HG03558 (cell line): ENCODE data around the gene L3MBTL4.
"Not testable (repeated sequence)": the region's sequence is repeated elsewhere in the genome, so short reads cannot be mapped to it uniquely, and the experiment has no call there.

Experiments
- ATAC-seq: cut with Tn5 transposase; IDR thresholded peaks from one replicate; pipeline ENCODE4 v1.9.1; 2021; ENCODE audit warnings: moderate number of reproducible peaks; ENCODE audit not compliant: unreplicated experiment; ENCODE audit errors: extremely low read depth

L3MBTL4 gene

GRCh38 chr18:6135029-6135428 lies 279.7 kb downstream of the L3MBTL4 start:
- ATAC-seq = not testable (repeated sequence)

- no peak for ATAC-seq
Measured at GRCh38 chr18:6132751-6133368, 281.9 kb downstream of the L3MBTL4 start.

- ATAC-seq = no peak
Measured at GRCh38 chr18:6120820-6121279, 293.9 kb downstream of the L3MBTL4 start.

- ATAC-seq = no peak
Measured at GRCh38 chr18:6119761-6120160, 294.9 kb downstream of the L3MBTL4 start.

DNA sequence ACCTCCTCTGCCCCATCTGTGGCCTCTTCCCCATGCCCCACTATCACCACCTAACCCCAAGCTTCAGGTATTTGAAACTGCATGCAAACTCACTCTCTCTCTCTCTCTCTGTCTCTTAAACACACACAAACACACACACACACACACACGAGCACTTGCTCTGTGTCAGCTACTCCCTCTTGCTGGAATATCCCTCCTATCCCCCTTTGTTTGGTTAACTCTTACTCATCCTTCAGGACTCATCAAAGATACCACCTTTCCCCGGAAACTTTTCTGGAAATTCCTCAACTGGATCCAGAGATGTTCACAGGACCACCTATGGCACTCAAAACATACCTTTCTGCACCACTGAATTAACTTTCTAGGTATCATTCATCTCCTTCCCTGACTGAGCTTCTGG lies 296.6 kb downstream of the L3MBTL4 start:
- no peak for ATAC-seq

- no peak for ATAC-seq
Measured at GRCh38 chr18:6115710-6116109, 299.0 kb downstream of the L3MBTL4 start.

DNA sequence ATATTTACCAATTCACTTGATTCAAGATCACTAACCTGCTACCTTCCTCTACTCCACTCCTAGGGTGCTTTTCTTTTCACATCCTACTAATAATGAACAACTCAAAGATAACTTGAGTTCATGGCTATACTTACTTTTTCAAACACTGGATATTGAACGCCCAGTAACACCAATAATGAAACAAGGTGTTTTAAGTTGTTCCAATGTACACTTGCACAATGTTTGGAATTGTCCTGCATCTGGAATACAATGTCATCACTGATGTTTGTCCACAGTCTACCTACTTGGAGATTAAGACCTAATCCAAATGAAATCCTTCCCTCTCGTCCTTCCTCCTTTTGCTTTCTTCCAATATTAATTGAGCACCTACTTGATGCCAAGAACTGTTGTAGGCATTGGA lies 301.1 kb downstream of the L3MBTL4 start:
- no peak for ATAC-seq

- ATAC-seq = no peak
Measured at GRCh38 chr18:6111726-6112125, 303.0 kb downstream of the L3MBTL4 start.

GRCh38 chr18:6109743-6110142 lies 305.0 kb downstream of the L3MBTL4 start:
- no peak for ATAC-seq

DNA sequence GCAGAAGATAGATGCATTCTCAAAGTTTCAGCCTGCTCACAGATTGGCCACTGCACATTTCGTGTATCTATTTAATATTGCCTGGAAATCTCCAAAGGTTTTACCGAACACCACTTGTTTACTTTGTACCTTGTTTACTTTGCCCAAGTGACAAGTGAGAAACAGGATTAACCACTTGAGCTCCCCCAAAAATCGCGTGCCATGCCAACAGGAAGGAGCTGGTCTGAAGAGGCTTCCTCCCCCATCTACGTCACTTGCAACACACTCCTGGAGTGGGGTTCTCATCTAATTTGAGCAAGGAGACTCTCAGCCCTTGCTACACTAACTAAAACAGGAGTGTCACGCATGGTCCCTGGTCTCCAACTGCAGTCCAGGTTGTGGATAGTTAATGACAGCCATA lies 306.9 kb downstream of the L3MBTL4 start:
- ATAC-seq = no peak

DNA sequence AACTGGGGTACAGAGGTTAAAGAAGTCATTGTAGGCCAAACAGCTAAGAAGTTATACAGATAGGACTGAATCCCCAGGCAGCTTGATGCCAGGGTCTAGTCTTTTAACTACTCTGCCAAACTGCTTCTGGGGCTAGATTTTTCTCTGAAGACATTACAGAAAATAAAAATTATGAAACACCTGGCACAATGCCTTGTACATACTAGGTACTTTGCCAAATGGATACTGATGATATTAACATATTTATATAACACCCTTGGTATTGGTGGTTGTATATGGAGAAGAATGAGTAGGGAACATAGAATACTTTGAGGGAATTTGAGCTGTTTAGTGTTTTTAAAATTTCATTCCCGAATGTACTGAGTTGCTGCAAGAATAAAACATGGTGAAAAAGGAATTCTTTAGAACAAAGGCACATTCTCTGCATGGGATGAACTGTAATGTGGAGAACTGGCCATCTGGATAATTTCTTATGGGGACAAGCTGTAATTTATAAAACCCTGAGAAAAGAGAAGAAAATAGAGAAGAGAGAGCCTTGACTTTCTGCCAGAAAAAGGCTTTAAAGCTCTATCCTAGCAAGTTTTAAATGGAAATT lies 308.5 kb downstream of the L3MBTL4 start:
- no peak for ATAC-seq

GRCh38 chr18:6103741-6104140 lies 311.0 kb downstream of the L3MBTL4 start:
- no peak for ATAC-seq

- no peak for ATAC-seq
Measured at GRCh38 chr18:6096730-6097129, 318.0 kb downstream of the L3MBTL4 start.

DNA sequence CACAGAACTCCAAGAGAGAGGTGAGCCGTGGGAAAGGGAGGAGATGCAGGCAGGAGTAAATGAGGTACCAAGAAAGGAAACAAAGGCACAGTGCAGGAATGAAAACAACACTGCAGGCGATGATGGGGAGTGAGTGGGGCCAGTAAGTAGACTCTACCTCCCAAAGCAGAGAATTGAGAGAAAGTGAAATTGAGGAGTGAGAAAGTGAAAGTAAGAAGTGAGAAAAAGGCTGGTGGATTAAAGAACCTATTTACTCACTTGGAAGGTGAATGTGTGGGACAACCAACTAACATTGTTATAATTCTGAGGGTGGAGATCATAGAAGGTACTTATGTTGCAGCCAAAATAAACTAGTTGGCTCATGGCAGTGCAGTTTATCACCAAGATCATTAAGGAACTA lies 326.3 kb downstream of the L3MBTL4 start:
- ATAC-seq = no peak

DNA sequence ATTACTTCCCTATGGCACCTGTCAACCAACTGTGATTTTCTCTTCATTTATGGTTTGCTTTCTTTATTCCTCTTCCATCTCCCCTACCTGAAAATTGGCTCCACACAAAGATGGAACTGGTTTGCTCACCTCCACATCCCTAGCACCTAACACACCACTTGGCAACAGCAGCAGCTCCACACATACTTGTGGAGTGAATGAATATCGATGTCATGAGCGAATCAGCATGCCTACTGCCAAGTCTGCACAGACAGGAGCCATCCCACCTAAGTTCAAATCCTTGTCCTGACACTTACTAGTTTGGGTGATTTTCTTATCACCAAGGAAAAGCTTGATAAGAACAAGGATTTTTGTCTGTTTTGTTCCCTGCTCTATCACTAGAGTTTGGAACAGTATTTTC lies 328.0 kb downstream of the L3MBTL4 start:
- ATAC-seq = no peak

DNA sequence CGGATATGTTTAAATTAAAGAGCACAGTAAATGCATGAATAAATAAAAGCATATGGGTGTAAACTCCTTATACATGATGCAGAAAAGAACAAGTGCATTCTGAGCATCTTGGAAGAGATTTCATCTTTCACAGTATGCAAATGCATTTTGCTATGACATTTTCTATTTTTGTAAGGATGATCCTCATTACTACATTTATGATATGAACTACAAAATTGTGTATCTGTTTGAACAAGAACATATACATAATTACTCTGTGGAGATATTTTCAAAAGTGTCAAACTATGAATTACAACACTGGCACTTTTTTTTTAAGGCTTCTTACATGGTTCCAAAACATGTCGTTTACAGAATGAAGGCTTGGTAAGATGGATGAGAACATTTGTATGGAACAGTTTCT lies 335.3 kb downstream of the L3MBTL4 start:
- ATAC-seq = no peak

GRCh38 chr18:6078877-6079276 lies 335.8 kb downstream of the L3MBTL4 start:
- ATAC-seq = no peak

DNA sequence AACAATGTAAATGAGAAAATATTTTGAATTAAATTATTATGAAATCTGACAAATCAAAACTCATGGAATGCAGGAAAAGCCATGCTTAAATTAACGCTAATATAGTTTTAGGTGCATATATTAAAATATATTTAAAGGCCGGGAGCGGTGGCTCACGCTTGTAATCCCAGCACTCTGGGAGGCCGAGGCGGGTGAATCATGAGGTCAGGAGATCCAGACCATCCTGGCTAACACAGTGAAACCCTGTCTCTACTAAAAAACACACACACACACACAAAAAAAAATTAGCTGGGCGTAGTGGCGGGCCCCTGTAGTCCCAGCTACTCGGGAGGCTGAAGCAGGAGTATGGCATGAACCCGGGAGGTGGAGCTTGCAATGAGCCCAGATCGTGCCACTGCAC lies 342.3 kb downstream of the L3MBTL4 start:
- ATAC-seq = not testable (repeated sequence)

DNA sequence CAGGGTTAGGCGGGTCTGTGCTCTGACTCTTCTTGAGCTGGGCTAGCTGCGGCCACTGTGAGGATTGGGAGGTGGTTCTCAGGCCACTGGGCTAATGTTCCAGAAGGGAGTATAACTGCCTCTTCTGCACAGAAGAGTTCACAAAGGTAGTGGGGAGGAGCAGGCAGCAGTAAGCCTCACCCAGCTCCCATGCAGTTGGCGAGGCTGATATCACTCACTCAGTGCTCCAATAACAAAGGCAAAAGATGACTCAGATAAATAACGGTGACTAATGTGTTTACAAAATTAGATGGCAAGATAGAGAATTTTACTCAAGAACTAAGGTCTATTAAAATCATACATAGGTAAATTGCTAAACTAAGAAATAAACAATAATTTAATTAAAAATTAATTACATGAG lies 345.2 kb downstream of the L3MBTL4 start:
- no peak for ATAC-seq

DNA sequence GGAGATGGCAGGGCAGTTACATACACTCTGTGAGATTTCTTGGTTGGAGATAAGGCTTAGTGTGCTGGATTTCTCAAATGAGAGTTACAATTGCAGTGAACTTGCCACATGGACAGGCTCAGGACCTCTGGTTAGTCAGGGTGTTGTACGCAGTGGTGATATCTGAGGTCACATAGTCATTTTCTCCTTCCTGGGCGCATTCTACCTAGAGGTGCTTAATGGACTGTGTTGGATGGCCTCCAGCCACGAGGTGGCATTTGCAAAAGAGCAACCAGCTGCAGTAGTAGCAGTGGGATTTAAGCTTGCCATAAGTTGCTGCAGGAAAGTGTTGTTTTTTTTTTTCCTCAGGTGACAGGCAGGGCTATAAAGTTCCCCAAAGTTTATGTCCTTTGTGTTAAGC lies 345.6 kb downstream of the L3MBTL4 start:
- no peak for ATAC-seq

GRCh38 chr18:6060149-6060548 lies 354.6 kb downstream of the L3MBTL4 start:
- ATAC-seq = no peak

DNA sequence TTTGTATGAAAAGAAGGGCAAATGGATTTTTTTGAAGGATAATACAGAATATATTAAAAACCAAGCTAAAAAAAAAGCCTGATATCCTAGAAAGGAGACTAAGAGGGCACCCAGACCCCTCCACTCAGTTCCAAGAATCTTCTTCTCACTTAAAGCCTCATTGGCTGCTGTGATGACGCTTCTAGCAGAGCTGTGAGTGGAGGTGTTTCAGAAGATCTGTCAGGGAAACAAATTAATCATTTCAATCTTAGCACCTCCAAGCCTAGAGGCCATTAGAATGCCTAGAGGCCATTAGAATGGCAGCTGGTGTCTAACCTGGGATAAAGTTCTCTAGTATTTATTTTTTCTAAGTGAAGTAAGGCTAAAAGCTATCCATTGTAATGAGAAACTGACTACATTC lies 355.2 kb downstream of the L3MBTL4 start:
- no peak for ATAC-seq
